ENCODE data around the gene TFAP2C.
"Not testable (repeated sequence)": the region's sequence is repeated elsewhere in the genome, so short reads cannot be mapped to it uniquely, and the experiment has no call there.

The TFAP2C gene

GRCh38 chr20:56657879-56658278 lies 28.8 kb downstream of the TFAP2C start:
- DNase-seq: no peak

- DNase-seq: not testable (repeated sequence)
These were observed 29.3 kb downstream of the TFAP2C start for GRCh38 chr20:56658341-56658947.

GRCh38 chr20:56663660-56664059 lies 34.6 kb downstream of the TFAP2C start:
- DNase-seq: no peak

- DNase-seq: no peak
These were observed 35.7 kb downstream of the TFAP2C start for GRCh38 chr20:56664796-56665195.

- DNase-seq: no peak
These were observed 36.7 kb downstream of the TFAP2C start for GRCh38 chr20:56665806-56666205.

GRCh38 chr20:56673450-56673849 lies 44.3 kb downstream of the TFAP2C start:
- no peak for DNase-seq

- DNase-seq: no peak
These were observed 46.9 kb downstream of the TFAP2C start for GRCh38 chr20:56676001-56676400.

GRCh38 chr20:56676679-56677078 lies 47.6 kb downstream of the TFAP2C start:
- DNase-seq: no peak

GRCh38 chr20:56683077-56683865 lies 54.2 kb downstream of the TFAP2C start:
- no peak for DNase-seq

- no peak for DNase-seq
These were observed 56.8 kb downstream of the TFAP2C start for GRCh38 chr20:56685879-56686278.

- no peak for DNase-seq
These were observed 58.0 kb downstream of the TFAP2C start for GRCh38 chr20:56687061-56687460.

- DNase-seq: no peak
These were observed 59.0 kb downstream of the TFAP2C start for GRCh38 chr20:56688106-56688505.
